ENCODE data around the gene RNF144B.

- TF ChIP-seq CTCF (conservative IDR thresholded peaks at IDR 0.05), result no peak
- TF ChIP-seq EZH2 (IDR thresholded peaks at IDR 0.05; ENCODE audit: low read depth), result no peak
These were observed 3.7 kb upstream of the RNF144B start for GRCh38 chr6:18383441-18383840.

Measured in PC-9 (cell line).